T47D (cell line): ENCODE results near the gene CAMTA2.
A peak's percentile ranks its signal among the peaks of the same experiment; 100 is the strongest.
"Not testable (repeated sequence)": the region's sequence is repeated elsewhere in the genome, so short reads cannot be mapped to it uniquely, and the experiment has no call there.

Experiments used
- DNase-seq, 2 experiments: peaks; one replicate each; pipeline versions ENCODE4 v3.0.0 to v3.0.0-alpha.2; 2011 to 2012; ENCODE audit warnings: low read depth in 1 of 2, low spot score in 1 of 2
- JUND ChIP-seq: IDR thresholded peaks from 2 replicates; pipeline ENCODE4 v1.6.1; 2012; ENCODE audit warnings: low read depth
- in situ Hi-C: cut with HindIII; loops from 2 replicates; pipeline ENCODE4 v1.10.0; 2016; ENCODE audit warnings: low sequenced_read_pairs, low pct_unique_long_range_greater_than_20kb

CAMTA2 gene

DNA sequence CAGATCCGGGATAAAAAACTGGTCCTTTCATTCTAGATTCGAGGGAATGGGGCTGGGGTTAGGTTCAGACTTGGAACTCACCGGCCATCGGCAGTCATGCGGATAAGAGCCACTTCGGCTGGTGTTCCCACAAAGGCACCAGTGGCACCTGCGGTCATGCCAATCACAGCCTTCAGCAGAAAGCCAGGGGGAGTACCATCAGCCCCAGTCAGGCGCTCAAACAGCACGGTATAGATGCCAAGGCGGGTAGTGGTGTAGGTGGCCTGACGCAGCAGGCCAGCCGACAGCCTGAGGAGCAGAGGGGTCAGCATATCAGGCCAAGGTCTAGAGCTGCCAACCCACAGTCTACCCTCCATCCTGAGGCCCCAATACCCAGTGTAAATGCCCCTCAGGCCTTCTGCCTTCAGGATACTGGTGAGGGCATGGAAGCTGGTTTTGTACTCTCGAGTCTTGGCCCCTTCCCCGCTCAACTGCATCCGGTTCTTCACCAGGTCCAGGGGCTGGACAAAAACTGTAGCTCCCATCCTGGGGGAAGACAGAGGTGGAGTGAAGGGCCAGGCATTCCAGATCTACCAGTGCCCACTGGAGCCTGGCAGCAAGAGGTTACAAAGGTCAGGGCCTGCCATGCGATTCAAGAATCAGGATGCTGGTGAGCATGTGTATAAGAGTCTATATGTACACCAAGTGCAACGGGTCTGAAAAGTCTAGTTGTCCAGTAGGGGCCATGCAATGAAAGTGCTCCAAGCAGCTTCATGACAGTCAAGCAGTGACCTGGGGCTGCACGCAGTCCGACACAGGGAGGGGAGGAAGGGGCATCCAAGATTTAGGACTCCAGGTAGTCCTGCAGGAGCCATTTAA is 48.6 kb downstream of the CAMTA2 start:
- TF ChIP-seq JUND = no peak
- no peak for DNase-seq

DNA sequence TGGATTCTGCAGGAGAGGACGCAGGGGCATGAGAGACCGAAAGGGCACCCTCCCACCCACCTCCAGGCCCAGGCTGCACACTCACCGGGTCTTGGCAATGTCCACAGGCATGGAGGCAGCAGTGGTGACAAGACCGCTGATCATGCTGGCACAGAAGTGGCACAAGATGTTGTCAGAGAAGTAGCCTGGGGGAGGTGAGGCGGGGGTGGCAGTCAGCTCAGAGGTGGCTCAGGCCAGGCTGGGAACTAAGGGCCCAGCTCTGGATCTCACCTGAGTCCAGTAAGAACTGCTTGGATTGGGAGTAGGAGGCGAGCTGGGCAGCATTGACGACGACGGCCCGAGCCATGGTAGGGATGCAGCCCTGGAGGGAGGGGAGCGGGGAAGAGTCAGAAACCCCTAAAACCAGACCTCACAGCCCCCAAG is 49.4 kb downstream of the CAMTA2 start:
- no peak for TF ChIP-seq JUND
- no peak for DNase-seq

More for the DNA sequence above, 48.6 kb downstream of the CAMTA2 start:
- in situ Hi-C loops = no loop called here

DNA sequence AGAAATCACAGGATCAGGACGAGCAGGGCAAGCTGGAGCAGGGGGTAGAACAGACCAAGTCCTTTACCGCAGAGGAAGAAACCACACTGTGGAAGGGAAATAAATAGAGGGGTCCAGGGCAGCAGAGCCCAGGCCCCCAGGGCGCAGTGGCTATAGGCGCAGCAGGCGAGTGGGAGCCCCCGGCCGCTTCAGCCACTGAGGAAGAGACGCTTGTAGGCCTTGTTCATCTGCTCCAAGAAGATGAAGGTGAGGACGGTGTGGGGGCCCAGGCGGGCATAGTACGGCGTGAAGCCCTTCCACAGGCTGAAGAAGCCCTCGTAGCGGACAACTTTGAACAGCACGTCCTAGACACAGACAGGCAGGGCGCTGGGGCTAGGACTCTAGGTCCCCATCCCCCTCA is 49.9 kb downstream of the CAMTA2 start:
- DNase-seq = no peak
- in situ Hi-C loops = no loop called here
- TF ChIP-seq JUND = no peak

More for the DNA sequence above, 49.4 kb downstream of the CAMTA2 start:
- in situ Hi-C loops = no loop called here

- no peak for DNase-seq
- in situ Hi-C loops = no loop called here
- no peak for TF ChIP-seq JUND
Observed at GRCh38 chr17:4936436-4936835, 51.0 kb downstream of the CAMTA2 start.

DNA sequence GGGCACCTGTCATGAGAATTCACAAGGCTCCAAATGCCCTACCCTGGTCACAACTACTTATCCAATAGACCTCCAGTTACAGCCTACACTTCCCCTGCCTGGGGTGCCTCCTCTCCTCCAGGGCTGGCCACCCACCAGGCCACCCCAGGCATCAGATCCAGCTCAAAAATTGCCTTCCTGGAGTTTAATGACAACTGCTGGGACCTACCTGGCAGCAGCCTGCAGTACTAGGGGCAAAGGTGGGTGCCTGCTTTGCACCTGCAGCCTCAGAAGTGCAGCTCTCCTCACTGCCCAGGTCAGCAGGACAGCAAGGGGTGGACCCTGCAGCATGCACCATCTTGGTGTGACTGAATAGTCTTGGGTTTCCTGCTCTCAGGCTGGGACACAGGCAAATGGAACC is 51.8 kb downstream of the CAMTA2 start:
- no peak for TF ChIP-seq JUND
- in situ Hi-C loops = no loop called here
- DNase-seq = no peak

DNA sequence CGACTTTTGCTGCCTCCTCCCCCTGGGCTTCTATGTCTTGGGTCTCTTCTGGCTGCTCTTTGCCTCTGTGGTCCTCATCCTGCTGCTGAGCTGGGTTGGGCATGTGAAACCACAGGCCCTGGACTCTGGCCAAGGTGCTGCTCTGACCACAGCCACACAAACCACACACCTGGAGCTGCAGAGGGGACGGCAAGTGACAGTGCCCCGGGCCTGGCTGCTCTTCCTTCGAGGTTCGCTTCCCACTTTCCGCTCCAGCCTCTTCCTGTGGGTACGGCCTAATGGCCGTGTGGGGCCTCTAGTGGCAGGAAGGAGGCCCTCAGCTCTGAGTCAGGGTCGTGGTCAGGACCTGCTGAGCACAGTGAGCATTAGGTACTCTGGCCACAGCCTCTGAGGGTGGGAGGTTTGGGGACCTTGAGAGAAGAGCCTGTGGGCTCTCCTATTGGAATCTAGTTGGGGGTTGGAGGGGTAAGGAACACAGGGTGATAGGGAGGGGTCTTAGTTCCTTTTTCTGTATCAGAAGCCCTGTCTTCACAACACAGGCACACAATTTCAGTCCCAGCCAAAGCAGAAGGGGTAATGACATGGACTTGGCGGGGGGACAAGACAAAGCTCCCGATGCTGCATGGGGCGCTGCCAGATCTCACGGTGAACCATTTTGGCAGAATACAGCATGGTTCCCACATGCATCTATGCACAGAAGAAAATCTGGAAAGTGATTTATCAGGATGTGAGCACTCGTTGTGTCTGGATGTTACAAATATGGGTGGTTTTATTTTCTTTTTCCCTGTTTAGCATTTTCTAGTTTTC is 53.1 kb downstream of the CAMTA2 start:
- DNase-seq = peak in 1 of 2 experiments; percentile 50
- in situ Hi-C loops = no loop called here
- no peak for TF ChIP-seq JUND

GRCh38 chr17:4933646-4934045 is 53.8 kb downstream of the CAMTA2 start:
- in situ Hi-C loops = no loop called here
- no peak for DNase-seq
- no peak for TF ChIP-seq JUND

- in situ Hi-C loops = no loop called here
- TF ChIP-seq JUND = no peak
- no peak for DNase-seq
Observed at GRCh38 chr17:4932756-4933155, 54.7 kb downstream of the CAMTA2 start.

- DNase-seq = no peak
- in situ Hi-C loops = no loop called here
- no peak for TF ChIP-seq JUND
Observed at GRCh38 chr17:4931963-4932362, 55.5 kb downstream of the CAMTA2 start, which contains the start of gene GP1BA. GP1BA (plus strand) TSS chr17:4932277; CDS start chr17:4932605, 328 bp downstream.

DNA sequence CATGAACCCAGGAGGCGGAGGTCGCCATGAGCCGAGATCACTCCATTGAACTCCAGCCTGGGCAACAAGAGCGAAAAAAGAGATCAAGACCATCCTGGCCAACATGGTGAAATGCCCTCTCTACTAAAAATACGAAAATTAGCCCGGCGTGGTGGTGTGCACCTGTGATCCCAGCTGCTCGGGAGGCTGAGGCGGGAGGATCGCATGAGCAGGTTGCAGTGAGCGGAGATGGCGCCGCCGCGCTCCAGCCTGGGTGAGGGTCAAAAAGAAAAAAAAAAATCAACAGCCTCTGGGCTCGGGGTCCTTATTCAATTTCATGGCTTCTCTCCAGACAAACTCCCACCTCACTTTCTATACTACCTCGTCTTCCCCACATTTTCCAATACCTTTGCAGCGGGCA is 58.6 kb downstream of the CAMTA2 start:
- no peak for DNase-seq
- TF ChIP-seq JUND = no peak
- in situ Hi-C loops = no loop called here

DNA sequence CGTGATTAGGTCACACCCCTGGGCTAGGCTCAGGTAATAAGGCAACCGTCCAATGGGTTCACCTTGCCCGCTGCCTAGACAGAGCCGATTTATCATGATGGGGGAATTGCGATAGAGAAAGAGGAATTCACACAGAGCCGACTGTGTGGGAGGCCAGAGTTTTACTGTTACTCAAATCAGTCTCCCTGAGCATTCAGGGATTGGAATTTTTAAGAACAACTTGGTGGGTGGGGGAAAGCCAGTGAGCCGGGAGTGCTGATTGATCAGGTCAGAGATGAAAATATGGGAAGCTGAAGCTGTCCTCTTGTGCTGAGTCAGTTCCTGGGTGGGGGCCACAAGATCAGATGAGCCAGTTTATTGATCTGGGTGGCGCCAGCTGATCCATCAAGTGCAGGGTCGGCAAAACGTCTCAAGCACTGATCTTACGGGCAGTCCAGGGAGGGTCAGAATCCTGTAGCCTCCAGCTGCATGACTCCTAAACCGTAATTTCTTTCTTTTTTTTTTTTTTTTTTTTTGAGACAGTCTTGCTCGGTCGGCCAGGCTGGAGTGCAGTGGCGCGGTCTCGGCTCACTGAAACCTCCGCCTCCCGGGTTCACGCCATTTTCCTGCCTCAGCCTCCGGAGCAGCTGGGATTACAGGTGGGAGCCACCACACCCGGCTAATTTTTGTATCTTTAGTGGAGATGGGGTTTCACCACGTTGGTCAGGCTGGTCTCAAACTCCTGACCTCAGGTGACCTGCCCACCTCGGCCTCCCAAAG is 60.7 kb downstream of the CAMTA2 start:
- DNase-seq, in situ Hi-C loops: not testable (repeated sequence)

DNA sequence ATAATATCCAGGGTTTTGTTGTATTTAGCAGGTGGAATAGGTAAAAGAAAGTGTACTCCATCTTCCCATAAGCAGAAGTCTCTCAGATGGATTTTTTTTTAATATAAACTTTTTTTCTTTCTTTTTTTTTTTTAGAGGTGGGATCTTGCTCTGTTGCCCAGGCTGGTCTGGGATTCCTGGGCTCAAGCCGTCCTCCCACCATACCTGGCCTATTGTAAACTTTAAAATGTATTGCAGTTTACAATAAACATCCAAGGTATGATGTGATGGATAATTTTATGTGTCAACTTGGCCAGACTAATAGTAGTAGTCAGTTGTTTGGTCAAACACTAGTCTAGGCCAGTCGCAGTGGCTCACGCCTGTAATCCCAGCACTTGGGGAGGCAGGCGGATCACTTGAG is 66.2 kb downstream of the CAMTA2 start:
- in situ Hi-C loops = no loop called here
- TF ChIP-seq JUND = no peak
- no peak for DNase-seq
